HEK293 (cell line): Measurements from ENCODE around the gene PARD3.

Source experiments
- CTCF ChIA-PET: fragments of 350-600 bp; formaldehyde crosslinking; extraction: SDS; loops from one replicate; lab custom pipeline; 2021; ENCODE audit warnings: antibody characterized with exemption; lab: Yijun Ruan, JAX
- POLR2A ChIA-PET: fragments of 300-600 bp; formaldehyde crosslinking; extraction: SDS; loops from one replicate; lab custom pipeline; 2020; ENCODE audit warnings: antibody characterized with exemption, inconsistent platforms; lab: Yijun Ruan, JAX
- H3K27ac ChIP-seq: fragments of 200-500 bp; sonication (Bioruptor generic); 2 replicates; pipeline ENCODE4 v1.5.1; 2014; ENCODE audit warnings: low read depth, low read length, control low read depth, inconsistent platforms; ENCODE audit errors: extremely low read depth
- H3K36me3 ChIP-seq, 2 experiments: fragments of 200-500 bp in 1 of 2; sonication (Bioruptor generic) in 1 of 2; 1 replicate in 1 of 2; 2 replicates in 1 of 2; pipeline ENCODE4 v1.5.1; 2014 to 2017; ENCODE audit warnings: inconsistent platforms in 2 of 2, low read length in 2 of 2; ENCODE audit not compliant: control insufficient read depth in 2 of 2, insufficient read depth in 1 of 2
- H3K4me1 ChIP-seq: fragments of 200-500 bp; sonication (Bioruptor generic); 2 replicates; pipeline ENCODE4 v1.5.1; 2014; ENCODE audit warnings: mild to moderate bottlenecking, low read length, inconsistent platforms; ENCODE audit not compliant: control insufficient read depth, insufficient read depth
- H3K4me3 ChIP-seq: 2 replicates; pipeline ENCODE4 v1.5.1; 2011; ENCODE audit warnings: low read depth, mild to moderate bottlenecking, control low read depth, low read length, moderate library complexity
- H3K9me3 ChIP-seq: fragments of 200-500 bp; sonication (Bioruptor generic); 2 replicates; pipeline ENCODE4 v1.5.1; 2014; ENCODE audit warnings: low read depth, low read length, inconsistent platforms; ENCODE audit not compliant: control insufficient read depth, insufficient read depth
- EGR2 ChIP-seq: fragments of 450-650 bp; formaldehyde crosslinking; IDR thresholded peaks from 2 replicates; pipeline ENCODE4 v1.5.1; 2016; ENCODE audit warnings: low read depth, missing biosample characterization, missing genetic modification characterization
- GFI1B ChIP-seq: fragments of 450-650 bp; formaldehyde crosslinking; IDR thresholded peaks from 2 replicates; pipeline ENCODE4 v1.5.1; 2016; ENCODE audit warnings: missing biosample characterization, missing genetic modification characterization
- GLI2 ChIP-seq: fragments of 450-650 bp; formaldehyde crosslinking; IDR thresholded peaks from 2 replicates; pipeline ENCODE4; 2017; ENCODE audit warnings: missing biosample characterization, missing genetic modification characterization, low read depth, borderline replicate concordance
- HOXD13 ChIP-seq: sonication (generic); formaldehyde crosslinking; IDR thresholded peaks from 2 replicates; pipeline ENCODE4 v1.8.0; 2022; ENCODE audit warnings: missing genetic modification reagents, borderline replicate concordance
- INSM2 ChIP-seq: fragments of 450-650 bp; formaldehyde crosslinking; IDR thresholded peaks from 2 replicates; pipeline ENCODE4 v1.5.1; 2016; ENCODE audit warnings: missing biosample characterization, missing genetic modification characterization
- SCRT2 ChIP-seq: fragments of 450-650 bp; formaldehyde crosslinking; IDR thresholded peaks from 2 replicates; pipeline ENCODE4 v1.5.1; 2016; ENCODE audit warnings: missing biosample characterization, missing genetic modification characterization
- SP2 ChIP-seq: fragments of 450-650 bp; formaldehyde crosslinking; IDR thresholded peaks from 2 replicates; pipeline ENCODE4 v1.5.1; 2016; ENCODE audit warnings: missing biosample characterization, missing genetic modification characterization
- ZBTB21 ChIP-seq: fragments of 450-650 bp; formaldehyde crosslinking; IDR thresholded peaks from 2 replicates; pipeline ENCODE4 v1.5.1; 2017; ENCODE audit warnings: missing biosample characterization, missing genetic modification characterization
- ZNF174 ChIP-seq: fragments of 450-650 bp; formaldehyde crosslinking; IDR thresholded peaks from 2 replicates; pipeline ENCODE4 v1.5.0; 2017; ENCODE audit warnings: missing biosample characterization, mild to moderate bottlenecking, missing genetic modification characterization
- ZNF223 ChIP-seq: fragments of 450-650 bp; formaldehyde crosslinking; IDR thresholded peaks from 2 replicates; pipeline ENCODE4 v1.5.1; 2016; ENCODE audit warnings: missing biosample characterization, missing genetic modification characterization
- ZNF24 ChIP-seq: fragments of 450-650 bp; formaldehyde crosslinking; IDR thresholded peaks from 2 replicates; pipeline ENCODE4 v1.5.1; 2016; ENCODE audit warnings: missing biosample characterization, missing genetic modification characterization
- ZNF274 ChIP-seq, 2 experiments: fragments of 200-500 bp in 1 of 2; fragments of 450-650 bp in 1 of 2; sonication (Bioruptor generic) in 1 of 2; formaldehyde crosslinking in 1 of 2; IDR thresholded peaks; 2 replicates each; pipeline versions ENCODE4 v1.5.1 to v1.6.1; 2014 to 2016; ENCODE audit warnings: borderline replicate concordance in 1 of 2, inconsistent platforms in 1 of 2, low read length in 1 of 2, missing biosample characterization in 1 of 2, missing genetic modification characterization in 1 of 2
- ZNF292 ChIP-seq: fragments of 450-650 bp; formaldehyde crosslinking; IDR thresholded peaks from 2 replicates; pipeline ENCODE4 v1.5.1; 2016; ENCODE audit warnings: low read depth, missing biosample characterization, missing genetic modification characterization, borderline replicate concordance
- ZNF37A ChIP-seq: fragments of 450-650 bp; IDR thresholded peaks from 2 replicates; pipeline ENCODE4 v1.5.1; 2018; ENCODE audit warnings: missing biosample characterization, missing genetic modification characterization
- ZNF404 ChIP-seq: fragments of 450-650 bp; formaldehyde crosslinking; IDR thresholded peaks from 2 replicates; pipeline ENCODE4 v1.5.1; 2017; ENCODE audit warnings: missing biosample characterization, missing genetic modification characterization
- ZNF48 ChIP-seq: fragments of 450-650 bp; formaldehyde crosslinking; IDR thresholded peaks from 2 replicates; pipeline ENCODE4 v1.5.1; 2016; ENCODE audit warnings: missing biosample characterization, missing genetic modification characterization
- ZNF529 ChIP-seq: fragments of 450-650 bp; formaldehyde crosslinking; IDR thresholded peaks from 2 replicates; pipeline ENCODE4 v1.5.1; 2017; ENCODE audit warnings: missing genetic modification characterization, missing biosample characterization; ENCODE audit not compliant: insufficient replicate concordance
- ZNF654 ChIP-seq: fragments of 450-650 bp; formaldehyde crosslinking; IDR thresholded peaks from 2 replicates; pipeline ENCODE4 v1.5.1; 2016; ENCODE audit warnings: low read depth, missing biosample characterization, missing genetic modification characterization
- ZNF707 ChIP-seq: fragments of 450-650 bp; formaldehyde crosslinking; IDR thresholded peaks from 2 replicates; pipeline ENCODE4 v1.5.1; 2016; ENCODE audit warnings: missing biosample characterization, missing genetic modification characterization
- ZNF791 ChIP-seq: fragments of 450-650 bp; formaldehyde crosslinking; IDR thresholded peaks from 2 replicates; pipeline ENCODE4 v1.5.1; 2016; ENCODE audit warnings: missing biosample characterization, missing genetic modification characterization
- ZNF792 ChIP-seq: fragments of 450-650 bp; formaldehyde crosslinking; IDR thresholded peaks from 2 replicates; pipeline ENCODE4 v1.5.1; 2016; ENCODE audit warnings: missing biosample characterization, missing genetic modification characterization
- TF ChIP-seq, protein P1 (sequence below): fragments of 450-650 bp; formaldehyde crosslinking; IDR thresholded peaks from 2 replicates; pipeline ENCODE4 v1.5.1; 2017; ENCODE audit warnings: missing biosample characterization, missing genetic modification characterization
- TF ChIP-seq, protein P2 (sequence below): fragments of 450-650 bp; IDR thresholded peaks from 2 replicates; pipeline ENCODE4 v1.5.1; 2018; ENCODE audit warnings: missing biosample characterization, missing genetic modification characterization

PARD3 gene

GRCh38 chr10:34817586-34817985 lies 2.5 kb upstream of the PARD3 start:
- ChIA-PET POLR2A (interaction anchor here (0.5 kb wide), 1 partner anchor 1602 kb away, joined by 3 read pairs; no protein-coding TSS in a partner anchor), CTCF (interaction anchor here (1.1 kb wide), 1 partner anchor 88 kb away, joined by 3 read pairs; no protein-coding TSS in a partner anchor)
- no peaks in the 10 kb centered on the region for H3K36me3 ChIP-seq
- H3K4me3 ChIP-seq = no peak overlapping the region
- peaks cover 7% of the 10 kb centered on the region for H3K4me1 ChIP-seq
- TF ChIP-seq ZNF404 (no peak), SCRT2 (tag by site-specific recombination) (no peak), ZNF48 (tag by site-specific recombination) (no peak), ZNF707 (no peak), ZNF654 (tag by site-specific recombination) (no peak), ZNF174 (tag by site-specific recombination) (no peak), GLI2 (tag by site-specific recombination) (no peak), INSM2 (no peak), GFI1B (tag by site-specific recombination) (no peak), HOXD13 (CRISPR knock-in tag) (no peak), ZNF791 (tag by site-specific recombination) (no peak)
- TF ChIP-seq, protein P1, sequence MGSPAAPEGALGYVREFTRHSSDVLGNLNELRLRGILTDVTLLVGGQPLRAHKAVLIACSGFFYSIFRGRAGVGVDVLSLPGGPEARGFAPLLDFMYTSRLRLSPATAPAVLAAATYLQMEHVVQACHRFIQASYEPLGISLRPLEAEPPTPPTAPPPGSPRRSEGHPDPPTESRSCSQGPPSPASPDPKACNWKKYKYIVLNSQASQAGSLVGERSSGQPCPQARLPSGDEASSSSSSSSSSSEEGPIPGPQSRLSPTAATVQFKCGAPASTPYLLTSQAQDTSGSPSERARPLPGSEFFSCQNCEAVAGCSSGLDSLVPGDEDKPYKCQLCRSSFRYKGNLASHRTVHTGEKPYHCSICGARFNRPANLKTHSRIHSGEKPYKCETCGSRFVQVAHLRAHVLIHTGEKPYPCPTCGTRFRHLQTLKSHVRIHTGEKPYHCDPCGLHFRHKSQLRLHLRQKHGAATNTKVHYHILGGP (tag by site-specific recombination) = no peak
- TF ChIP-seq, protein P2, sequence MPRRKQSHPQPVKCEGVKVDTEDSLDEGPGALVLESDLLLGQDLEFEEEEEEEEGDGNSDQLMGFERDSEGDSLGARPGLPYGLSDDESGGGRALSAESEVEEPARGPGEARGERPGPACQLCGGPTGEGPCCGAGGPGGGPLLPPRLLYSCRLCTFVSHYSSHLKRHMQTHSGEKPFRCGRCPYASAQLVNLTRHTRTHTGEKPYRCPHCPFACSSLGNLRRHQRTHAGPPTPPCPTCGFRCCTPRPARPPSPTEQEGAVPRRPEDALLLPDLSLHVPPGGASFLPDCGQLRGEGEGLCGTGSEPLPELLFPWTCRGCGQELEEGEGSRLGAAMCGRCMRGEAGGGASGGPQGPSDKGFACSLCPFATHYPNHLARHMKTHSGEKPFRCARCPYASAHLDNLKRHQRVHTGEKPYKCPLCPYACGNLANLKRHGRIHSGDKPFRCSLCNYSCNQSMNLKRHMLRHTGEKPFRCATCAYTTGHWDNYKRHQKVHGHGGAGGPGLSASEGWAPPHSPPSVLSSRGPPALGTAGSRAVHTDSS (tag by site-specific recombination) = no peak
- TF ChIP-seq, all 188 proteins: peak for 0
- H3K27ac ChIP-seq = no peak overlapping the region
- H3K9me3 ChIP-seq = no peaks in the 10 kb centered on the region

GRCh38 chr10:34817054-34817453 lies 2.0 kb upstream of the PARD3 start:
- no peak overlapping the region for H3K4me3 ChIP-seq
- CTCF ChIA-PET = interaction anchor here (0.8 to 1.1 kb wide), 3 partner anchors 88 to 161 kb away, joined by 3 to 4 read pairs (median 3); no protein-coding TSS in a partner anchor
- H3K36me3 ChIP-seq = no peaks in the 10 kb centered on the region
- TF ChIP-seq SP2 (tag by site-specific recombination) (no peak), ZBTB21 (no peak), ZNF529 (tag by site-specific recombination) (no peak), ZNF274 (IDR thresholded peaks at IDR 0.05; ENCODE audit: low read length) (no peak), ZNF274 (tag by site-specific recombination; IDR thresholded peaks at IDR 0.05; ENCODE audit: borderline replicate concordance) (no peak), ZNF292 (tag by site-specific recombination) (no peak), ZNF24 (tag by site-specific recombination) (no peak), ZNF792 (no peak), ZNF37A (tag by site-specific recombination) (no peak), EGR2 (no peak), ZNF223 (tag by site-specific recombination) (no peak)
- POLR2A ChIA-PET = interaction anchor here (0.6 kb wide), 1 partner anchor 178 kb away, joined by 3 read pairs; no protein-coding TSS in a partner anchor
- no peaks in the 10 kb centered on the region for H3K9me3 ChIP-seq
- H3K27ac ChIP-seq = no peak overlapping the region
- peaks cover 11% of the 10 kb centered on the region for H3K4me1 ChIP-seq
